Tibial nerve (tissue), 4 donors: ENCODE measurements around the gene SPTLC2.

Experiments used
- CTCF ChIP-seq, 5 experiments: fragments of 200-600 bp in 3 of 5; fragments of 450-650 bp in 2 of 5; sonication (generic) in 3 of 5; IDR thresholded peaks; one replicate each; pipeline ENCODE4 v1.5.1; 2016 to 2019; ENCODE audit warnings: antibody characterized with exemption in 5 of 5, mild to moderate bottlenecking in 3 of 5, moderate library complexity in 2 of 5
- EP300 ChIP-seq, 2 donors: sonication (generic); formaldehyde crosslinking; IDR thresholded peaks; one replicate each; pipeline ENCODE4 v1.6.1; 2017; ENCODE audit warnings: antibody characterized with exemption in 2 of 2, mild to moderate bottlenecking in 1 of 2
- POLR2A ChIP-seq, 2 donors: fragments of 450-650 bp; IDR thresholded peaks; one replicate each; pipeline ENCODE4 v1.6.1; 2017; ENCODE audit warnings: antibody characterized with exemption in 2 of 2, mild to moderate bottlenecking in 2 of 2, moderate library complexity in 2 of 2

- TF ChIP-seq CTCF (IDR thresholded peaks at IDR 0.05) (no peak), POLR2A (IDR thresholded peaks at IDR 0.05) (no peak), EP300 (IDR thresholded peaks at IDR 0.05) (peak; percentile 51 to 75)
Measured at GRCh38 chr14:77565289-77565993, 51.0 kb downstream of the SPTLC2 start.
